Measurements from ENCODE around the gene MED23.

The MED23 gene

GRCh38 chr6:131572686-131573415 is 55.2 kb downstream of the MED23 start, which contains the start of gene ARG1:
TSS of gene ARG1 (plus strand) at chr6:131573226. CDS start at chr6:131573283, 57 bp downstream.
- no peak for DNase-seq (ENCODE audit: extremely low read depth, insufficient read length)
- H3K36me3 ChIP-seq (ENCODE audit: control insufficient read depth, insufficient read depth, low read length) = no peaks in the 10 kb centered on the region
- TF ChIP-seq CTCF (IDR thresholded peaks at IDR 0.05; ENCODE audit: insufficient read depth, low read length, poor library complexity, severe bottlenecking) = no peak
- H3K4me3 ChIP-seq (replicated peaks; ENCODE audit: low read depth, low read length) = no peak within 1 kb of the TSS
- no peaks in the 10 kb centered on the region for H3K27me3 ChIP-seq (replicated peaks; ENCODE audit: control insufficient read depth, insufficient read depth, low read length)

GRCh38 chr6:131568726-131569125 is 59.3 kb downstream of the MED23 start:
- H3K4me3 ChIP-seq (replicated peaks; ENCODE audit: low read depth, low read length) = no peak overlapping the region
- no peaks in the 10 kb centered on the region for H3K27me3 ChIP-seq (replicated peaks; ENCODE audit: control insufficient read depth, insufficient read depth, low read length)
- H3K36me3 ChIP-seq (ENCODE audit: control insufficient read depth, insufficient read depth, low read length) = no peaks in the 10 kb centered on the region
- TF ChIP-seq CTCF (IDR thresholded peaks at IDR 0.05; ENCODE audit: insufficient read depth, low read length, poor library complexity, severe bottlenecking) = no peak
- no peak for DNase-seq (ENCODE audit: extremely low read depth, insufficient read length)

GRCh38 chr6:131565056-131565455 is 63.0 kb downstream of the MED23 start:
- no peak for TF ChIP-seq CTCF (IDR thresholded peaks at IDR 0.05; ENCODE audit: insufficient read depth, low read length, poor library complexity, severe bottlenecking)
- H3K36me3 ChIP-seq (ENCODE audit: control insufficient read depth, insufficient read depth, low read length) = no peaks in the 10 kb centered on the region
- DNase-seq (ENCODE audit: extremely low read depth, insufficient read length) = no peak
- no peaks in the 10 kb centered on the region for H3K27me3 ChIP-seq (replicated peaks; ENCODE audit: control insufficient read depth, insufficient read depth, low read length)
- no peak overlapping the region for H3K4me3 ChIP-seq (replicated peaks; ENCODE audit: low read depth, low read length)

GRCh38 chr6:131561925-131562707 is 65.9 kb downstream of the MED23 start:
- no peak for TF ChIP-seq CTCF (IDR thresholded peaks at IDR 0.05; ENCODE audit: insufficient read depth, low read length, poor library complexity, severe bottlenecking)
- H3K4me3 ChIP-seq (replicated peaks; ENCODE audit: low read depth, low read length) = no peak overlapping the region
- no peaks in the 10 kb centered on the region for H3K27me3 ChIP-seq (replicated peaks; ENCODE audit: control insufficient read depth, insufficient read depth, low read length)
- no peak for DNase-seq (ENCODE audit: extremely low read depth, insufficient read length)
- H3K36me3 ChIP-seq (ENCODE audit: control insufficient read depth, insufficient read depth, low read length) = no peaks in the 10 kb centered on the region

GRCh38 chr6:131558922-131559321 is 69.1 kb downstream of the MED23 start:
- Histone ChIP-seq H3K4me3 (replicated peaks; ENCODE audit: low read depth, low read length) (no peak overlapping the region), H3K27me3 (replicated peaks; ENCODE audit: control insufficient read depth, insufficient read depth, low read length) (no peaks in the 10 kb centered on the region), H3K36me3 (ENCODE audit: control insufficient read depth, insufficient read depth, low read length) (no peaks in the 10 kb centered on the region)
- no peak for TF ChIP-seq CTCF (IDR thresholded peaks at IDR 0.05; ENCODE audit: insufficient read depth, low read length, poor library complexity, severe bottlenecking)
- DNase-seq (ENCODE audit: extremely low read depth, insufficient read length) = no peak
